ENCODE data around the gene FAM229B.

FAM229B gene

DNA sequence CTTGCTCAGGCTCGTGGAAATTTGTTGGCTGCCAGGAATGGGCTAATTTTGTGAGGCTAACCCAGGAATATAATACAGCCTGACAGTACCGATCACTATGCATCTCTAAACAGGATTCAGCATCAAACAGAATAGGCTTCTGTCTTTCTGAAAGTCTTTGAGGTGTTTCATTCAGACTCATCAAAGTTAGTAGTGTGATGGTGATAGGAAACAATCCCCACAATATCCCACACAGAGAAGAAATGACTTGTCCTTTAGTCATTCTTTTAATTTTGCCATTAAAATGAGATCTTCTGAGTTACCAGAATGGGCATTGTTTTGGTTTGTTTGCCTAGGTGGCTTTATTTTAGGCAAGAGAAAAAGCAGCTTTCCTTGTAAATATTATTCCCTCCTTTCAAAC is 54.3 kb downstream of the FAM229B start:
- DNase-seq (ENCODE audit: extremely low read depth in 1 of 2, low read depth in 1 of 2), result no peak

DNA sequence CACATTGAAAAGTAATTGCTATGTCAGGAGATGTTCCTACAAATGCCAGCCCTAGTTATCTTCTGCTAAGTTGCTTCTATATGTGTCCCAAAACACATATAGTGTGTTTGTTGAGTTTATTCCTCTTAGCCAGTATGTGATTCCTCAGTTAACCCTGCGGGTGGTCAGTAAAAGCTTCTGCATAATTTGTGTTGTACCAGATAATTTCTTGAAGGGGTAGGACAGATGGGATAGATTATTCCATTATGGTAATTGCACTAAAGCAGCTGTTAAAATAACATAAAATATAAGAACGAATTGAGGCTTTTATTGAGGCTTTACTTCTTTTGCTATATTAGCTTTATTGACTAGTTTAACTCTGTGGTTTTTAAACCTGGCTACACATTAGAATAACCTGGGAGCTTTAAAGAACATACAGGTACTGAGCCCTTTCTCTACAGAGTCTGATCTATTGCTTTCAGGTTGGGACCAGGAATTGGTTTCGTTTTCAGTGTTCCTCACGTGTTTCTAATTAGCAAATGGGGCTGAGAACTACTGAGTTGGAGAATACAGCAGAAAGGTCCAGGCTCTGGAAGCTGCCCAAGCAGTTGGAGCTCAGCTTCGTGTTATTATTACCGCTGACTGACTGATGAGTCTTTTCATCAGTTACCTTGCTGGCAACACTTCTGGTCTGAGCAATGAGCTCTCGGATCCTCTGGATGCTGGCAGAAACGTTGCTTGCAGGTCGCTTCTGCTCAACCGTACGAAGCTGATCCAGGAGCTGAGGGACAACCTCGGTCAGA is 56.9 kb downstream of the FAM229B start:
- no peak for DNase-seq (ENCODE audit: extremely low read depth in 1 of 2, low read depth in 1 of 2)

DNA sequence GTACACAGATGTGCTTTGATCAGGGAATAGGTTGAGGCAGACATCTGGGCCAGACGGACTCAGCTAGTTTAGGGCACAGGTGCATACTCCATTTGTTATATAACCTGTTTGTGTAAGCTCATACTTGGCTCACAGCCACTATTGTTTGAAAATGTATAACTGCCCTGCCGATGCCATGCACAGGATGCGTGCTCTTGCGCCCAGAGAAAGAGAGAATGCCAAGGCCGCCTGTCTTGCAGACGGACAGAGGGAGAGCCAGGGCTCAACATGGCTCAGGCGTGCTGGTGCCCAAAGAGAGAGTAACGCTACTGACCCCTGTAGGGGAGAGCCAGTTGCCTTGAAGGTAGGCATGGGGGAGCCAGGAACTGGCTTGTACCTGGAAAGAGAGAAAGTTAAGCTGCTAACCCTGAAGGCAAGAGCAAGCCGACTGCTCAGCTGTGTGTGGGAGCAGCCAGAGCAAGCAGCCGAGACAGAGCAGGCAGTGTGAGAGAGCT is 57.7 kb downstream of the FAM229B start:
- DNase-seq (ENCODE audit: extremely low read depth in 1 of 2, low read depth in 1 of 2), result no peak

DNA sequence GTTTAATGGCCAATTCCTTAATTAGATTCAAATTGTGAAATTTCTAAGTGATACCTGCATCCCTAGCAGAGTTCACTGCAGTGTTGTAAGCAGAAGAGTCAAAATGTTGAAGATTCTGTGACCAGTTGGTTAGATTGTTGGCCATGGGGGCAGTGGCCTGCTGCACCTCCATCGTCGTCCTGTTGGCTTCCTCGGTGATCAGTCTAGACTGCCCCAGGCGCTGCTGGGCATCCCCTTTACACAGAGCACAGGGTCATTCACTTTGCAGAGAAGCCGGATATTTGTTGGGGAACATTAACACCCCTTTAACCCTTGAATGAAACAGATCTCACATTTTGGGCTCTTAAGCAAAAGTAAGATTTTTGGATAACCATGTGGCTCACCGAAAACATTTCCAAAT is 60.7 kb downstream of the FAM229B start:
- DNase-seq (ENCODE audit: extremely low read depth in 1 of 2, low read depth in 1 of 2), result no peak

DNA sequence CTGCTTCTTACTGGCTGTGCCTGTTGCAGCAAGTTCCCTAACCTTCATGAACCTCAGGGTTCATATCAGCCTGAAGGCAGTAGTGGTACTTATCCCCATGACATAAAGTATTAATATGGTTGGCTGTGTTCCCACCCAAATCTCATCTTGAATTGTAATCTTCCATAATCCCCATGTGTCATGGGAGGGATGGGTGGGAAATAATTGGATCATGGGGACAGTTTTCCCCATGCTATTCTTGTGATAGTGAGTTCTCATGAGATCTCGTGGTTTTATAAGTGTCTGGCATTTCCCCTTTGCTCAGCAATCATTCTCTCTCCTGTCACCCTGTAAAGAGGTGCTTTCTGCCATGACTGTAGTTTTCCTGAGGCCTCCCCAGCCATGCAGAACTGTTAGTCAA is 61.8 kb downstream of the FAM229B start:
- DNase-seq (ENCODE audit: extremely low read depth in 1 of 2, low read depth in 1 of 2), result no peak

DNA sequence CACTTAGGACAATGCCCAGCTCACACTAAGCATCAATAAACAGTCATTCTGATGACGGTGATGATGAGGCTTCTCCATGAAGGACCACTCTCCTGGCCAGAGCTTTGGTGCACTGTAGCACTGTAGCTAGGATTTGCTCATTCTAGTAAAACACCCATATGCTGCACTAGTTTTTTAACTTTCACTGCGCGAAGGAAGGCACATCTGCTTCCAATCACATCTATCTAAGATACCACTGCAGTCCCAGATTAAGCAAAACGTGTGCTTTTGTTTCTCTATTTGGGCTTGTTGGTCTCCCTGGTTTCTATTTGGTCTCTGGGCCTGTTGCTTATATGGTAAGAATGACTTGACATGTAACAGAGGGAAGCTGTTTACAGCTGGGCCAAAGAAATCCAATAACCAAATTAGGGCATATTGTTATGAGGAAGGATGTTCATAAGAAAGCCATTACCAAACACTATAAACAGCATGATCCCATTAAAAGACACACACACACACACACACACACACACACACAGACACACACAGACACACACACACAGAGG is 62.4 kb downstream of the FAM229B start:
- DNase-seq (ENCODE audit: extremely low read depth in 1 of 2, low read depth in 1 of 2), result no peak

DNA sequence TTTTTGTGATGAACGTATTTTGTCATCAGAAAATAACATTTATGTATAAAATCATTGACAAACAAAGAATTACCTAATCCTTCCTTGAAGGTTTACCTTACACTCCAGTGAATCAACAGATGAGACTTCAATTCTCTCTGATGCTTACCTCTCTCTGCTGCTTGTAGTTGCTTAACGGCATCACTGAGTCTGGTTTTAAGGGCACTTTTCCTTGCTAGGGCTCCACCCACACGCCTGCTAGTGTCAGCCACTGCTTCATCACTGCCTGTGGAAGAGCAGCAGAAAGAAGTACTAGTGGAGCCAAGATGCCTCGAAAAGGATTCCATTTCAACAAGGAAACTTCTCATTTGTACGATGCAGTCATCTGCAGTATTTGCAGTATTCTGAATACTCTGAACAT is 63.0 kb downstream of the FAM229B start:
- DNase-seq (ENCODE audit: extremely low read depth in 1 of 2, low read depth in 1 of 2), result no peak

Data from activated CD8-positive, alpha-beta memory T cell treated with anti-CD3 and anti-CD28 coated beads for 1 hour (primary cell).